Measurements from ENCODE around the gene PPP1R1A.

PPP1R1A gene

GRCh38 chr12:54588110-54588889, at the start of gene PPP1R1A:
PPP1R1A (minus strand) TSS chr12:54588659; CDS start chr12:54588488, 171 bp downstream.
- no peak for DNase-seq (ENCODE audit: low spot score)

- no peak for DNase-seq (ENCODE audit: low spot score)
Measured at GRCh38 chr12:54634795-54635194, 46.3 kb upstream of the PPP1R1A start, which contains the start of gene LACRT. LACRT (minus strand) TSS chr12:54634895; CDS start chr12:54634841, 54 bp downstream.

GRCh38 chr12:54631988-54632728, 43.7 kb upstream of the PPP1R1A start:
- DNase-seq (ENCODE audit: low spot score): no peak

GRCh38 chr12:54631551-54631950, 43.1 kb upstream of the PPP1R1A start:
- DNase-seq (ENCODE audit: low spot score): no peak

GRCh38 chr12:54629925-54630324, 41.5 kb upstream of the PPP1R1A start:
- DNase-seq (ENCODE audit: low spot score): no peak

GRCh38 chr12:54628186-54628846, 39.9 kb upstream of the PPP1R1A start:
- DNase-seq (ENCODE audit: low spot score): no peak

GRCh38 chr12:54627304-54627703, 38.8 kb upstream of the PPP1R1A start:
- no peak for DNase-seq (ENCODE audit: low spot score)

- DNase-seq (ENCODE audit: low spot score): no peak
Measured at GRCh38 chr12:54625598-54625997, 37.1 kb upstream of the PPP1R1A start.

GRCh38 chr12:54624315-54625279, 36.1 kb upstream of the PPP1R1A start:
- DNase-seq (ENCODE audit: low spot score): peak; percentile 27

- peak; percentile 57 for DNase-seq (ENCODE audit: low spot score)
Measured at GRCh38 chr12:54622463-54623183, 34.2 kb upstream of the PPP1R1A start.

- DNase-seq (ENCODE audit: low spot score): no peak
Measured at GRCh38 chr12:54616933-54617680, 28.6 kb upstream of the PPP1R1A start.

- DNase-seq (ENCODE audit: low spot score): no peak
Measured at GRCh38 chr12:54612225-54612750, 23.8 kb upstream of the PPP1R1A start.

- DNase-seq (ENCODE audit: low spot score): no peak
Measured at GRCh38 chr12:54611715-54612149, 23.3 kb upstream of the PPP1R1A start.

- no peak for DNase-seq (ENCODE audit: low spot score)
Measured at GRCh38 chr12:54608769-54609168, 20.3 kb upstream of the PPP1R1A start.

GRCh38 chr12:54608156-54608555, 19.7 kb upstream of the PPP1R1A start:
- DNase-seq (ENCODE audit: low spot score): no peak

GRCh38 chr12:54606556-54606955, 18.1 kb upstream of the PPP1R1A start:
- no peak for DNase-seq (ENCODE audit: low spot score)

- no peak for DNase-seq (ENCODE audit: low spot score)
Measured at GRCh38 chr12:54605138-54605970, 16.9 kb upstream of the PPP1R1A start.

GRCh38 chr12:54604436-54604835, 16.0 kb upstream of the PPP1R1A start:
- no peak for DNase-seq (ENCODE audit: low spot score)

- DNase-seq (ENCODE audit: low spot score): no peak
Measured at GRCh38 chr12:54603872-54604271, 15.4 kb upstream of the PPP1R1A start.
